IMR-90 (cell line): ENCODE results near the gene CCDC7.

ENCODE experiments used
- CEBPB ChIP-seq: IDR thresholded peaks from 2 replicates; pipeline ENCODE4 v1.6.1; 2012; ENCODE audit warnings: low read depth, low read length, improper control_type of control experiment
- CHD1 ChIP-seq: IDR thresholded peaks from 2 replicates; pipeline ENCODE4 v1.6.1; 2012; ENCODE audit warnings: low read depth, low read length, improper control_type of control experiment
- MXI1 ChIP-seq: IDR thresholded peaks from 2 replicates; pipeline ENCODE4 v1.6.1; 2012; ENCODE audit warnings: low read depth, mild to moderate bottlenecking, low read length, moderate library complexity, borderline replicate concordance
- POLR2A ChIP-seq: IDR thresholded peaks from 2 replicates; pipeline ENCODE4 v1.6.1; 2012; ENCODE audit warnings: mild to moderate bottlenecking, low read depth, low read length
- RAD21 ChIP-seq: IDR thresholded peaks from 2 replicates; pipeline ENCODE4 v1.6.1; 2012; ENCODE audit warnings: low read length, improper control_type of control experiment
- RCOR1 ChIP-seq: IDR thresholded peaks from 2 replicates; pipeline ENCODE4 v1.6.1; 2012; ENCODE audit warnings: mild to moderate bottlenecking, low read length, improper control_type of control experiment; ENCODE audit not compliant: insufficient replicate concordance
- RFX5 ChIP-seq: IDR thresholded peaks from 2 replicates; pipeline ENCODE4 v1.8.0; 2012; ENCODE audit warnings: low read depth, mild to moderate bottlenecking, low read length, moderate library complexity
- TF ChIP-seq, protein P1 (sequence below): conservative IDR thresholded peaks from 2 replicates; pipeline ENCODE4 v1.5.1; 2012; ENCODE audit warnings: mild to moderate bottlenecking, low read depth, low read length, improper control_type of control experiment
- TF ChIP-seq, protein P2 (sequence below): fragments of 150-350 bp; IDR thresholded peaks from 2 replicates; pipeline ENCODE4 v1.6.1; 2016; ENCODE audit warnings: low read depth, mild to moderate bottlenecking, low read length, moderate library complexity, borderline replicate concordance
- TF ChIP-seq, protein P3 (sequence below): fragments of 150-350 bp; IDR thresholded peaks from 2 replicates; pipeline ENCODE4 v1.6.1; 2017; ENCODE audit warnings: mild to moderate bottlenecking, antibody characterized with exemption, low read length, low read depth

DNA sequence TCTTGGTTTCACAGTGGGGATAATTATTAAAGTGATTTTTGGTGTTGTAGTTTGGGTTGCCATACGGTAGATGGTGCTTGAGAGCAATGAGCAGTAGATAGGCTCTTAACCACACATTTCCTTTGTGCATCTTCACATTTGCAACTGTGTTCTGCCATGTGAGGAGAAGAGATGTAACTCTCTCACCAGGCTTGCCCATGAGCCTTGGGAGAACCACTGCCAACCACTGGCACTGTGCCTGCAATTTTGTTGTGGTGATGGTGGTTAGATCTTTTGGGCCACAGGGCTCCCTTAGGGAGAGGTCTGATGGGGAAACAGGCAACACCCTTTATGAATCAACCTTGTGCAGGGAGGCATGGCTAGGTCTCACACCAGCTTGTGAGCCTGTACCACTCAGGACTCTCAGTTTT is 204.3 kb downstream of the CCDC7 start:
- TF ChIP-seq CHD1 (no peak), MXI1 (no peak), RCOR1 (no peak), POLR2A (no peak), RFX5 (no peak), CEBPB (no peak), RAD21 (no peak)
- TF ChIP-seq, protein P1, sequence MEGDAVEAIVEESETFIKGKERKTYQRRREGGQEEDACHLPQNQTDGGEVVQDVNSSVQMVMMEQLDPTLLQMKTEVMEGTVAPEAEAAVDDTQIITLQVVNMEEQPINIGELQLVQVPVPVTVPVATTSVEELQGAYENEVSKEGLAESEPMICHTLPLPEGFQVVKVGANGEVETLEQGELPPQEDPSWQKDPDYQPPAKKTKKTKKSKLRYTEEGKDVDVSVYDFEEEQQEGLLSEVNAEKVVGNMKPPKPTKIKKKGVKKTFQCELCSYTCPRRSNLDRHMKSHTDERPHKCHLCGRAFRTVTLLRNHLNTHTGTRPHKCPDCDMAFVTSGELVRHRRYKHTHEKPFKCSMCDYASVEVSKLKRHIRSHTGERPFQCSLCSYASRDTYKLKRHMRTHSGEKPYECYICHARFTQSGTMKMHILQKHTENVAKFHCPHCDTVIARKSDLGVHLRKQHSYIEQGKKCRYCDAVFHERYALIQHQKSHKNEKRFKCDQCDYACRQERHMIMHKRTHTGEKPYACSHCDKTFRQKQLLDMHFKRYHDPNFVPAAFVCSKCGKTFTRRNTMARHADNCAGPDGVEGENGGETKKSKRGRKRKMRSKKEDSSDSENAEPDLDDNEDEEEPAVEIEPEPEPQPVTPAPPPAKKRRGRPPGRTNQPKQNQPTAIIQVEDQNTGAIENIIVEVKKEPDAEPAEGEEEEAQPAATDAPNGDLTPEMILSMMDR = no peak
- TF ChIP-seq, protein P2, sequence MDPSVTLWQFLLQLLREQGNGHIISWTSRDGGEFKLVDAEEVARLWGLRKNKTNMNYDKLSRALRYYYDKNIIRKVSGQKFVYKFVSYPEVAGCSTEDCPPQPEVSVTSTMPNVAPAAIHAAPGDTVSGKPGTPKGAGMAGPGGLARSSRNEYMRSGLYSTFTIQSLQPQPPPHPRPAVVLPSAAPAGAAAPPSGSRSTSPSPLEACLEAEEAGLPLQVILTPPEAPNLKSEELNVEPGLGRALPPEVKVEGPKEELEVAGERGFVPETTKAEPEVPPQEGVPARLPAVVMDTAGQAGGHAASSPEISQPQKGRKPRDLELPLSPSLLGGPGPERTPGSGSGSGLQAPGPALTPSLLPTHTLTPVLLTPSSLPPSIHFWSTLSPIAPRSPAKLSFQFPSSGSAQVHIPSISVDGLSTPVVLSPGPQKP = no peak
- TF ChIP-seq, protein P3, sequence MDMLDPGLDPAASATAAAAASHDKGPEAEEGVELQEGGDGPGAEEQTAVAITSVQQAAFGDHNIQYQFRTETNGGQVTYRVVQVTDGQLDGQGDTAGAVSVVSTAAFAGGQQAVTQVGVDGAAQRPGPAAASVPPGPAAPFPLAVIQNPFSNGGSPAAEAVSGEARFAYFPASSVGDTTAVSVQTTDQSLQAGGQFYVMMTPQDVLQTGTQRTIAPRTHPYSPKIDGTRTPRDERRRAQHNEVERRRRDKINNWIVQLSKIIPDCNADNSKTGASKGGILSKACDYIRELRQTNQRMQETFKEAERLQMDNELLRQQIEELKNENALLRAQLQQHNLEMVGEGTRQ = no peak
